ENCODE results near the gene MRPS5. TPM values are rescaled to one million over a fixed set of nuclear protein-coding genes. Genes with fewer than 3 reads are reported as not detected.

The MRPS5 gene
- total RNA-seq, 1 donor from 2014 or later: 75.2 TPM

- H3K27ac ChIP-seq: no peak overlapping the region
- TF ChIP-seq EZH2phosphoT487 (IDR thresholded peaks at IDR 0.05) (no peak), CTCF (IDR thresholded peaks at IDR 0.05) (no peak), EZH2 (IDR thresholded peaks at IDR 0.05) (no peak)
- H3K27me3 Mint-ChIP-seq (ENCODE audit: insufficient read depth, low read depth): peaks cover 9% of the 10 kb centered on the region
- H3K9me3 ChIP-seq (ENCODE audit: low read depth): no peaks in the 10 kb centered on the region
- no peak overlapping the region for H2AFZ ChIP-seq (replicated peaks)
- peaks cover 8% of the 10 kb centered on the region for H3K4me1 Mint-ChIP-seq
- peak overlapping the region; percentile 94 for H3K4me2 ChIP-seq
- H3K4me1 ChIP-seq: no peaks in the 10 kb centered on the region
- peak overlapping the region; percentile 87 for H3K4me3 Mint-ChIP-seq
- no peak overlapping the region for H3K9ac ChIP-seq
- H3K36me3 Mint-ChIP-seq: peaks cover 39% of the 10 kb centered on the region
- H3K27me3 ChIP-seq: peaks cover 16% of the 10 kb centered on the region
- DNase-seq (ENCODE audit: low spot score): no peak
- H3K79me2 ChIP-seq (ENCODE audit: low read depth): peaks cover under 1% of the 10 kb centered on the region
- H3F3A ChIP-seq (ENCODE audit: low read depth): peaks cover 9% of the 10 kb centered on the region
- H4K20me1 ChIP-seq (ENCODE audit: low read depth): no peaks in the 10 kb centered on the region
- H3K36me3 ChIP-seq: peaks cover 23% of the 10 kb centered on the region
- H3K4me3 ChIP-seq: peak overlapping the region; percentile 71
- no peak overlapping the region for H3K27ac Mint-ChIP-seq
- H3K9me3 Mint-ChIP-seq: peaks cover 35% of the 10 kb centered on the region
Observed at GRCh38 chr2:95158441-95158840, 36.8 kb upstream of the MRPS5 start.

- Mint-ChIP-seq H3K36me3 (peaks cover 91% of the 10 kb centered on the region), H3K9me3 (peaks cover 90% of the 10 kb centered on the region), H3K4me1 (no peaks in the 10 kb centered on the region), H3K27me3 (ENCODE audit: insufficient read depth, low read depth) (peaks cover 8% of the 10 kb centered on the region), H3K27ac (no peak overlapping the region), H3K4me3 (no peak overlapping the region)
- Histone ChIP-seq H3K9ac (no peak overlapping the region), H3K27ac (no peak overlapping the region), H3K4me2 (no peak overlapping the region), H3K4me3 (no peak overlapping the region), H3K4me1 (no peaks in the 10 kb centered on the region), H3F3A (ENCODE audit: low read depth) (peaks cover 6% of the 10 kb centered on the region), H3K79me2 (ENCODE audit: low read depth) (no peaks in the 10 kb centered on the region), H3K9me3 (ENCODE audit: low read depth) (peaks cover 52% of the 10 kb centered on the region), H3K36me3 (peaks cover 59% of the 10 kb centered on the region), H2AFZ (replicated peaks) (no peak overlapping the region), H3K27me3 (no peaks in the 10 kb centered on the region), H4K20me1 (ENCODE audit: low read depth) (no peaks in the 10 kb centered on the region)
- TF ChIP-seq EZH2phosphoT487 (IDR thresholded peaks at IDR 0.05) (no peak), CTCF (IDR thresholded peaks at IDR 0.05) (no peak), EZH2 (IDR thresholded peaks at IDR 0.05) (no peak)
- no peak for DNase-seq (ENCODE audit: low spot score)
Observed at GRCh38 chr2:95149397-95149984, 27.9 kb upstream of the MRPS5 start.

- Histone ChIP-seq H3F3A (ENCODE audit: low read depth) (no peaks in the 10 kb centered on the region), H3K4me2 (no peak overlapping the region), H4K20me1 (ENCODE audit: low read depth) (no peaks in the 10 kb centered on the region), H3K79me2 (ENCODE audit: low read depth) (no peaks in the 10 kb centered on the region), H3K36me3 (peaks cover 8% of the 10 kb centered on the region), H3K4me3 (no peak overlapping the region), H3K27me3 (no peaks in the 10 kb centered on the region), H3K9me3 (ENCODE audit: low read depth) (peaks cover 40% of the 10 kb centered on the region), H3K27ac (no peak overlapping the region), H3K9ac (no peak overlapping the region), H3K4me1 (no peaks in the 10 kb centered on the region), H2AFZ (replicated peaks) (no peak overlapping the region)
- Mint-ChIP-seq H3K36me3 (peaks cover 62% of the 10 kb centered on the region), H3K9me3 (peaks cover 83% of the 10 kb centered on the region), H3K4me3 (no peak overlapping the region), H3K27ac (no peak overlapping the region), H3K4me1 (no peaks in the 10 kb centered on the region), H3K27me3 (ENCODE audit: insufficient read depth, low read depth) (peaks cover 2% of the 10 kb centered on the region)
- DNase-seq (ENCODE audit: low spot score): no peak
- TF ChIP-seq EZH2phosphoT487 (IDR thresholded peaks at IDR 0.05) (no peak), CTCF (IDR thresholded peaks at IDR 0.05) (no peak), EZH2 (IDR thresholded peaks at IDR 0.05) (no peak)
Observed at GRCh38 chr2:95143838-95144237, 22.2 kb upstream of the MRPS5 start.
